B cell (primary cell): ENCODE results near the gene CFAP74.

Experiments
- EZH2 ChIP-seq: IDR thresholded peaks from 2 replicates; pipeline ENCODE4 v1.6.1; 2012; ENCODE audit warnings: borderline replicate concordance, low read depth, mild to moderate bottlenecking, moderate library complexity, low read length; ENCODE audit not compliant: insufficient read depth, poor library complexity, severe bottlenecking
- TF ChIP-seq, protein P1 (sequence below): fragments of 200-600 bp; IDR thresholded peaks from one replicate; pipeline ENCODE4 v1.8.0; 2022; ENCODE audit warnings: antibody characterized with exemption, mild to moderate bottlenecking

DNA sequence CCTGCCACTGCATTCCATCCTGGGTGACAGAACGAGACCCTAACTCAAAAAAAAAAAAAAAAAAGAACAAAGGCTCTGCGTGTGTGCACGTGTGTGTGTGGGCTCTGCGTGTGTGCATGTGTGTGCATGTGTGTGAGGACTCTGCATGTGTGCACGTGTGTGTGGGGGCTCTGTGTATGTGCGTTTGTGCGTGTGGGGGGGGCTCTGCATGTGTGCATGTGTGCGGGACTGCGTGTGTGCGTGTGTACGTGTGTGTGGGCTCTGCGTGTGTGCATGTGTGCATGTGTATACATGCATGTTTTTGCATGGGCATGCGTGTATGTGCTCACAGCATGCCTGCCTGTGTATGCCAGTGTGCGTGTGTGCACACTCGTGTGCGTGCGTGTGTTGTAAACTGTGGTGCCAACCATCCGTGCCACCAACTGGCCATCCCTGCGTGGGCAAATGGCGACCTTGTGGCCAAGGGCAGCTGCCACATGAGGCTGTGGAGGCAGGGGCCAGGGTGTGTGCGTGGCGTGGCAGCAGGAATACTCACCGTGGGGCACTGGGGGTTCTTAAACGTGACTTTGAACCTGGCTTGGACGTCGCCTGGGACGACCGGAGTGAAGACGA is 57.7 kb downstream of the CFAP74 start:
- TF ChIP-seq, protein P1, sequence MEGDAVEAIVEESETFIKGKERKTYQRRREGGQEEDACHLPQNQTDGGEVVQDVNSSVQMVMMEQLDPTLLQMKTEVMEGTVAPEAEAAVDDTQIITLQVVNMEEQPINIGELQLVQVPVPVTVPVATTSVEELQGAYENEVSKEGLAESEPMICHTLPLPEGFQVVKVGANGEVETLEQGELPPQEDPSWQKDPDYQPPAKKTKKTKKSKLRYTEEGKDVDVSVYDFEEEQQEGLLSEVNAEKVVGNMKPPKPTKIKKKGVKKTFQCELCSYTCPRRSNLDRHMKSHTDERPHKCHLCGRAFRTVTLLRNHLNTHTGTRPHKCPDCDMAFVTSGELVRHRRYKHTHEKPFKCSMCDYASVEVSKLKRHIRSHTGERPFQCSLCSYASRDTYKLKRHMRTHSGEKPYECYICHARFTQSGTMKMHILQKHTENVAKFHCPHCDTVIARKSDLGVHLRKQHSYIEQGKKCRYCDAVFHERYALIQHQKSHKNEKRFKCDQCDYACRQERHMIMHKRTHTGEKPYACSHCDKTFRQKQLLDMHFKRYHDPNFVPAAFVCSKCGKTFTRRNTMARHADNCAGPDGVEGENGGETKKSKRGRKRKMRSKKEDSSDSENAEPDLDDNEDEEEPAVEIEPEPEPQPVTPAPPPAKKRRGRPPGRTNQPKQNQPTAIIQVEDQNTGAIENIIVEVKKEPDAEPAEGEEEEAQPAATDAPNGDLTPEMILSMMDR: no peak
- no peak for TF ChIP-seq EZH2
